ENCODE data around the gene OPN3. TPM values are rescaled to one million over a fixed set of nuclear protein-coding genes. Genes with fewer than 3 reads are reported as not detected.

Gene OPN3
- total RNA-seq, 1 experiment from 2014 or later, result 45.6 TPM

DNA sequence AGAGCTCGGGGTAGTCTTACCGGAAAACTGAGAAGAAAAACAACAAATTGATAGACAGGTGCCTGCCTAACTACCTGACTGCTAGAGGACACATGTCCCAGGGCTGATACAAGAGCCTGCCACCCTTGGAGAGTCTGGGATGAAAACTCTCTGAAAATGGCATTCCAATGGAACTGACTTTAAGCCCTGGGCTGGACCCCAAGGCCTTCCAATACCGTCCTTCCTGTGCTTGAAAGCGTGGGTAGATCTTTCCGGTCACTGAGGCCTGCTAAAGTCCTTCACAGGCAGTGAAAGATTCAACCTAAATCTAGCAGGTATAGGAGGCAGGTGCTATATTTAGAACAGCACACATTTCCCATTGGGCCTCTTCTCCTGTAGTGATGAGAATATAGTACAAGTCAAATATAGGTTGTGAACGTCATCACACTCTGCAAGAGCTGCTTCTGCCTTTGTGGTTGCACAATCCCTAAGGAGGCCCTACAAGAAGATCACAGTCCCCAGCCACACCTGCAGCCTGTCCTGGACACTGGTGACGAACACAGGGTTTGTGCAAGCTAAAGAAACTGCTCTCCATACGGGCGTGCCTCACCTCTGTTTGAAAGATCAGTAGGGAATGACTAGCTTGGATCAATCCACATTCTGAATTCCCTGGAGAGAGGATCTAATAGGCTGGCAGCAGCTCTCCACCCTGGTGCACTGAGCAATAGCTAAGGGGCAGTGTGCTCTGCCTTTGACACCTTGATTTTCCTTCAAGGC is 876 bp upstream of the OPN3 start:
- Mint-ChIP-seq H3K4me3 (ENCODE audit: unreplicated experiment) (peak overlapping the region; percentile 75), H3K36me3 (ENCODE audit: insufficient read depth, unreplicated experiment) (peaks cover 28% of the 10 kb centered on the region), H3K27ac (ENCODE audit: low read depth, unreplicated experiment) (peak overlapping the region; percentile 100), H3K27me3 (ENCODE audit: insufficient read depth, unreplicated experiment) (no peaks in the 10 kb centered on the region), H3K9me3 (ENCODE audit: unreplicated experiment) (peaks cover 8% of the 10 kb centered on the region), H3K4me1 (ENCODE audit: insufficient read depth, unreplicated experiment) (peaks cover 50% of the 10 kb centered on the region)
- intact Hi-C loops (cut with micrococcal nuclease), result loop anchor here (1.0 to 2.0 kb wide), 4 partner anchors 28 to 76 kb away; no protein-coding TSS in a partner anchor
- DNase-seq (ENCODE audit: unreplicated experiment), result peak; percentile 98
- POLR2A ChIA-PET, result interaction anchor here (0.5 to 5.8 kb wide), 52 partner anchors 8 to 1614 kb away, joined by 3 to 151 read pairs (median 7); partner anchors contain the start of genes CEP170, EXO1, FH and KMO
- BruUV-seq (replicated peaks), result no TSS peak
- CTCF ChIA-PET, result interaction anchor here (0.5 to 2.6 kb wide), 27 partner anchors 12 to 197 kb away, joined by 3 to 22 read pairs (median 4); no protein-coding TSS in a partner anchor
- TF ChIP-seq, protein P1, sequence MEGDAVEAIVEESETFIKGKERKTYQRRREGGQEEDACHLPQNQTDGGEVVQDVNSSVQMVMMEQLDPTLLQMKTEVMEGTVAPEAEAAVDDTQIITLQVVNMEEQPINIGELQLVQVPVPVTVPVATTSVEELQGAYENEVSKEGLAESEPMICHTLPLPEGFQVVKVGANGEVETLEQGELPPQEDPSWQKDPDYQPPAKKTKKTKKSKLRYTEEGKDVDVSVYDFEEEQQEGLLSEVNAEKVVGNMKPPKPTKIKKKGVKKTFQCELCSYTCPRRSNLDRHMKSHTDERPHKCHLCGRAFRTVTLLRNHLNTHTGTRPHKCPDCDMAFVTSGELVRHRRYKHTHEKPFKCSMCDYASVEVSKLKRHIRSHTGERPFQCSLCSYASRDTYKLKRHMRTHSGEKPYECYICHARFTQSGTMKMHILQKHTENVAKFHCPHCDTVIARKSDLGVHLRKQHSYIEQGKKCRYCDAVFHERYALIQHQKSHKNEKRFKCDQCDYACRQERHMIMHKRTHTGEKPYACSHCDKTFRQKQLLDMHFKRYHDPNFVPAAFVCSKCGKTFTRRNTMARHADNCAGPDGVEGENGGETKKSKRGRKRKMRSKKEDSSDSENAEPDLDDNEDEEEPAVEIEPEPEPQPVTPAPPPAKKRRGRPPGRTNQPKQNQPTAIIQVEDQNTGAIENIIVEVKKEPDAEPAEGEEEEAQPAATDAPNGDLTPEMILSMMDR (IDR thresholded peaks at IDR 0.05; ENCODE audit: unreplicated experiment), result no peak

- peaks cover 60% of the 10 kb centered on the region for H3K4me1 Mint-ChIP-seq (ENCODE audit: insufficient read depth, unreplicated experiment)
- H3K27ac Mint-ChIP-seq (ENCODE audit: low read depth, unreplicated experiment), result peak overlapping the region; percentile 100
- ChIA-PET CTCF (interaction anchor here (1.0 to 7.1 kb wide), 7 partner anchors 13 to 195 kb away, joined by 3 to 69 read pairs (median 19); no protein-coding TSS in a partner anchor), POLR2A (interaction anchor here (0.7 to 5.8 kb wide), 52 partner anchors 8 to 1616 kb away, joined by 3 to 151 read pairs (median 9); partner anchors contain the start of genes CEP170, EXO1, FH and KMO)
- peaks cover 8% of the 10 kb centered on the region for H3K9me3 Mint-ChIP-seq (ENCODE audit: unreplicated experiment)
- intact Hi-C loops (cut with micrococcal nuclease), result loop anchor here (1.0 to 2.0 kb wide), 5 partner anchors 27 to 195 kb away; no protein-coding TSS in a partner anchor
- BruUV-seq (replicated peaks), result no TSS peak
- peak overlapping the region; percentile 75 for H3K4me3 Mint-ChIP-seq (ENCODE audit: unreplicated experiment)
- TF ChIP-seq, protein P1 (IDR thresholded peaks at IDR 0.05; ENCODE audit: unreplicated experiment), result no peak
- peaks cover 42% of the 10 kb centered on the region for H3K36me3 Mint-ChIP-seq (ENCODE audit: insufficient read depth, unreplicated experiment)
- no peaks in the 10 kb centered on the region for H3K27me3 Mint-ChIP-seq (ENCODE audit: insufficient read depth, unreplicated experiment)
- peak; percentile 63 for DNase-seq (ENCODE audit: unreplicated experiment)
These were observed 483 bp downstream of the OPN3 start for GRCh38 chr1:241639623-241640148.

- TSS peak; percentile 53 for BruUV-seq (replicated peaks)
- POLR2A ChIA-PET, result interaction anchor here (0.6 to 4.4 kb wide), 40 partner anchors 9 to 209 kb away, joined by 3 to 50 read pairs (median 5); partner anchors contain the start of genes EXO1, FH and KMO
- DNase-seq (ENCODE audit: unreplicated experiment), result peak; percentile 55
- CTCF ChIA-PET, result interaction anchor here (0.9 to 7.1 kb wide), 8 partner anchors 13 to 195 kb away, joined by 3 to 69 read pairs (median 5); no protein-coding TSS in a partner anchor
- H3K27ac Mint-ChIP-seq (ENCODE audit: low read depth, unreplicated experiment), result peak overlapping the region; percentile 100
- intact Hi-C loops (cut with micrococcal nuclease), result loop anchor here (1.0 to 2.0 kb wide), 2 partner anchors 110 to 195 kb away; no protein-coding TSS in a partner anchor
- TF ChIP-seq, protein P1 (IDR thresholded peaks at IDR 0.05; ENCODE audit: unreplicated experiment), result no peak
- H3K27me3 Mint-ChIP-seq (ENCODE audit: insufficient read depth, unreplicated experiment), result no peaks in the 10 kb centered on the region
- H3K9me3 Mint-ChIP-seq (ENCODE audit: unreplicated experiment), result peaks cover 8% of the 10 kb centered on the region
- H3K4me3 Mint-ChIP-seq (ENCODE audit: unreplicated experiment), result peak overlapping the region; percentile 75
- H3K36me3 Mint-ChIP-seq (ENCODE audit: insufficient read depth, unreplicated experiment), result peaks cover 48% of the 10 kb centered on the region
- H3K4me1 Mint-ChIP-seq (ENCODE audit: insufficient read depth, unreplicated experiment), result peaks cover 66% of the 10 kb centered on the region
These were observed 1.1 kb downstream of the OPN3 start for GRCh38 chr1:241638909-241639622.

Data from MCF 10A (cell line).